NB4 (cell line): ENCODE data around the gene NFIX.

Experiments used
- CTCF ChIP-seq: IDR thresholded peaks from one replicate; pipeline ENCODE4 v1.5.1; 2012; ENCODE audit warnings: low read depth, low read length
- MAX ChIP-seq: IDR thresholded peaks from 2 replicates; pipeline ENCODE4 v1.6.1; 2011; ENCODE audit warnings: low read depth, low read length
- MYC ChIP-seq: IDR thresholded peaks from 2 replicates; pipeline ENCODE4 v1.6.1; 2011; ENCODE audit warnings: low read depth, low read length
- POLR2A ChIP-seq: IDR thresholded peaks from 2 replicates; pipeline ENCODE4 v1.6.1; 2011; ENCODE audit warnings: mild to moderate bottlenecking; ENCODE audit not compliant: insufficient read length; ENCODE audit errors: extremely low read depth

- TF ChIP-seq CTCF, result no peak
- TF ChIP-seq POLR2A, result no peak
- no peak for TF ChIP-seq MAX
- no peak for TF ChIP-seq MYC
Observed at GRCh38 chr19:13008926-13009787, 13.9 kb downstream of the NFIX start.
